ENCODE results near the gene RBMS1. TPM values are rescaled to one million over a fixed set of nuclear protein-coding genes. Genes with fewer than 3 reads are reported as not detected.

RBMS1 gene
- total and polyA plus RNA-seq, 8 donors, result 91.7 to 133 (median 119) TPM

DNA sequence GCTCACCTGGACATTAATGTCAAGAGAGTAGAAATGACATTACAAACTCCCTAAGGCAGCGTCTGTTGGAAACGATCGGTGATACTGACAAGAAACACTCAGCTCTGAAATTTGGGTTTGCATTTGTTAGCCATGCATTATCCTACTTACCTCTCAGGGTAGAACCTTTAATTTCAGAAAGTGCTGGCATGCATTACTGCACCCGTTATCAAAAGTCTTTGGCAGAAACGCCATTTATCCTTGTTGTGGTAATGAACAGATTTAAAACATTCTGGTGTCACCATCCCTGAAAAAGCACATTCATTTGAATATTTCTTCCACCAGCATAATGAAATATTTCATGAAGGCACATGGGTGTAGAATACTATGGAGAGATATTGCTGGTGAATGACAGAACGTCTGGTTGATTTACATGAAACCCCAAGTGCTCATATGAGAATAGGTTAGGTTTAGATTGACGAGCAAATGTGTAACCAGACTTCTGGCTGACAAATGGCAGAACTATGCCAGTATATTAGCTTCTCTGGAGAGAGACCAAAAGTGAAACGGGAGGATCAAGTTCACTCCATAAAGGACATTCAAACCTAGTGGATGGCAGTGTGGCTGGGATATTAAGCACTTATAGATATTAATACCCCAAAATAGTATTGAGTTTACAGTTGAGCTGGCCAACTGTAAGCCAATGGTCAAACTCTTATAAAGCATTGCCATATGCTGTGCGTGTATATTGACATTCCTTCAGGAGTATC, 240.0 kb downstream of the RBMS1 start:
- DNase-seq (no peak), ATAC-seq (peak; percentile 12)
- Histone ChIP-seq H3K36me3 (no peaks in the 10 kb centered on the region), H3K9me3 (no peaks in the 10 kb centered on the region), H3K27ac (no peak overlapping the region), H3K4me1 (peaks cover 0 to 15% of the 10 kb centered on the region in 2 donors), H3K27me3 (no peaks in the 10 kb centered on the region), H3K4me3 (no peak overlapping the region)
- intact Hi-C loops (cut with DNase I), result no loop called here
- TF ChIP-seq, protein P1, sequence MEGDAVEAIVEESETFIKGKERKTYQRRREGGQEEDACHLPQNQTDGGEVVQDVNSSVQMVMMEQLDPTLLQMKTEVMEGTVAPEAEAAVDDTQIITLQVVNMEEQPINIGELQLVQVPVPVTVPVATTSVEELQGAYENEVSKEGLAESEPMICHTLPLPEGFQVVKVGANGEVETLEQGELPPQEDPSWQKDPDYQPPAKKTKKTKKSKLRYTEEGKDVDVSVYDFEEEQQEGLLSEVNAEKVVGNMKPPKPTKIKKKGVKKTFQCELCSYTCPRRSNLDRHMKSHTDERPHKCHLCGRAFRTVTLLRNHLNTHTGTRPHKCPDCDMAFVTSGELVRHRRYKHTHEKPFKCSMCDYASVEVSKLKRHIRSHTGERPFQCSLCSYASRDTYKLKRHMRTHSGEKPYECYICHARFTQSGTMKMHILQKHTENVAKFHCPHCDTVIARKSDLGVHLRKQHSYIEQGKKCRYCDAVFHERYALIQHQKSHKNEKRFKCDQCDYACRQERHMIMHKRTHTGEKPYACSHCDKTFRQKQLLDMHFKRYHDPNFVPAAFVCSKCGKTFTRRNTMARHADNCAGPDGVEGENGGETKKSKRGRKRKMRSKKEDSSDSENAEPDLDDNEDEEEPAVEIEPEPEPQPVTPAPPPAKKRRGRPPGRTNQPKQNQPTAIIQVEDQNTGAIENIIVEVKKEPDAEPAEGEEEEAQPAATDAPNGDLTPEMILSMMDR (IDR thresholded peaks at IDR 0.05), result no peak

- TF ChIP-seq, protein P1 (IDR thresholded peaks at IDR 0.05), result no peak
- H3K4me1 ChIP-seq, result peaks cover 0 to 15% of the 10 kb centered on the region in 2 donors
- no peaks in the 10 kb centered on the region for H3K27me3 ChIP-seq
- no peak for DNase-seq
- no peaks in the 10 kb centered on the region for H3K9me3 ChIP-seq
- intact Hi-C loops (cut with DNase I), result no loop called here
- H3K27ac ChIP-seq, result no peak overlapping the region
- H3K4me3 ChIP-seq, result no peak overlapping the region
- ATAC-seq, result no peak
- no peaks in the 10 kb centered on the region for H3K36me3 ChIP-seq
These were observed 240.7 kb downstream of the RBMS1 start for GRCh38 chr2:160252900-160253299.

DNA sequence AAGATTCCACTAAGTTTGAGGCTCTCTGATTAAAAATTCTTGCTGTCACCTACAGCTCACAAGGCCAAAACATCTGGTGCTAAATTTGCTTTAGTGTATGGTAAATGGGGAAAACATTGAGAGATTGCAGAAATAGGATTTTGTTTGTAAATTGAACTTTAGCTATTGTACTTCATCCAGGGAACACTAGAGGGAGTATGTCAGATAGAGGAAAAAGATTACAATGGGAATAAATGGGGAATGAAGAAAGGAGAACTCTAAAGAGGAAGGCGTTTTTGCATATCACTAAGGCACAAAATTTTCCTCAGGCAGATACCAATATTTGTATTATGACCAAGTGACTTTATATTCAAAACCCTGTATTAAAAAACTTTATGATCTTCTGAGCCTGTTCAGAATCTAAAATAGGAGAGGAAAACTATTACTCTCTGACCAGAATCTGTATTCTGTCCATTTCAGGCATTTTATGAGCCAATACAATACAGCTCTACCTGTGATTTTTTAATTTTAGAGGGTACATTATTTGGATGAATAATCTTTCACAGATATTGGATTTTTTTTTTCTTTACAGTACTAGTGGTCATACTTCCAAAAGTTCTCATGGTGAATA, 241.2 kb downstream of the RBMS1 start:
- peaks cover 0 to 15% of the 10 kb centered on the region in 2 donors for H3K4me1 ChIP-seq
- peak; percentile 87 for ATAC-seq
- no peaks in the 10 kb centered on the region for H3K36me3 ChIP-seq
- intact Hi-C loops (cut with DNase I), result no loop called here
- TF ChIP-seq, protein P1 (IDR thresholded peaks at IDR 0.05), result peak; percentile 68 to 82
- no peak overlapping the region for H3K4me3 ChIP-seq
- H3K27me3 ChIP-seq, result no peaks in the 10 kb centered on the region
- H3K27ac ChIP-seq, result peak overlapping the region in 1 of 2 donors; percentile 15
- H3K9me3 ChIP-seq, result no peaks in the 10 kb centered on the region
- DNase-seq, result peak in 1 of 4 donors; percentile 41

- Histone ChIP-seq H3K27me3 (no peaks in the 10 kb centered on the region), H3K4me3 (no peak overlapping the region), H3K9me3 (no peaks in the 10 kb centered on the region), H3K4me1 (peaks cover 0 to 15% of the 10 kb centered on the region in 2 donors), H3K36me3 (no peaks in the 10 kb centered on the region), H3K27ac (no peak overlapping the region)
- intact Hi-C loops (cut with DNase I), result no loop called here
- TF ChIP-seq, protein P1 (IDR thresholded peaks at IDR 0.05), result no peak
- DNase-seq, result no peak
- peak; percentile 82 for ATAC-seq
These were observed 242.0 kb downstream of the RBMS1 start for GRCh38 chr2:160251569-160251968.

DNA sequence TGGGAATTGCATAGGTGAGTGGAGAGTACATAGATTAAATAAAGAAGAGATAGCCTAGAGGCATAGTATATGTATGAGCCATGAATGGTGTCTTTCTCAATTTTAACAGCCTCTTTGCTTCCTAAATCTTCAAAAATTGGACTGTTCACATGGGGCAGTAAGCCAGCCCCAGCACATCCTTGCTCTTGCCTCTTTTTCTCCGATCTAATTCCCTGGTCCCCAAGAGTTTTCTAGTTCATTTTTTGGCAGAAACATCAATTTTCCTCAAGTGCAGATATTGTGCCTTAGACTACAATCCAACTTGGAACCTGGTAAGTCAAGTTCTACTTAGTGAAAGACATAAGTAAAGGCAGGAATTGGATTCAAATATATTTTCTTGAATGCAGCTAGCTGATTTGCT, 243.7 kb downstream of the RBMS1 start:
- intact Hi-C loops (cut with DNase I), result no loop called here
- Histone ChIP-seq H3K27me3 (no peaks in the 10 kb centered on the region), H3K4me3 (no peak overlapping the region), H3K4me1 (peaks cover 0 to 19% of the 10 kb centered on the region in 2 donors), H3K36me3 (no peaks in the 10 kb centered on the region), H3K9me3 (no peaks in the 10 kb centered on the region), H3K27ac (no peak overlapping the region)
- DNase-seq, result no peak
- TF ChIP-seq, protein P1 (IDR thresholded peaks at IDR 0.05), result no peak
- ATAC-seq, result no peak

Measured in left lung (tissue), 10 donors.